SK-N-SH treated with all-trans-retinoic acid at 6 μM for 48 hours (cell line): ENCODE data around the gene TTC3.

Experiments
- ATAC-seq: fragments of 200-7000 bp; cut with Tn5 transposase; 3 replicates; pipeline ENCODE4 v1.9.1; 2020; ENCODE audit warnings: mild to moderate bottlenecking, moderate library complexity
- ARNTL ChIP-seq: fragments of 450-650 bp; formaldehyde crosslinking; IDR thresholded peaks from 2 replicates; pipeline ENCODE4 v1.5.0; 2020; ENCODE audit warnings: low read depth, mild to moderate bottlenecking, moderate library complexity, borderline replicate concordance
- BACH2 ChIP-seq: fragments of 250-450 bp; sonication (Bioruptor Pico); IDR thresholded peaks from 2 replicates; pipeline ENCODE4 v1.9.0; 2021; ENCODE audit warnings: mild to moderate bottlenecking, borderline replicate concordance
- CSDC2 ChIP-seq: fragments of 250-450 bp; sonication (Bioruptor Pico); IDR thresholded peaks from 2 replicates; pipeline ENCODE4 v1.5.0; 2020; ENCODE audit warnings: mild to moderate bottlenecking, moderate library complexity
- CSRNP3 ChIP-seq: fragments of 250-450 bp; sonication (Bioruptor Pico); IDR thresholded peaks from 2 replicates; pipeline ENCODE4 v1.5.1; 2021; ENCODE audit warnings: mild to moderate bottlenecking, moderate library complexity
- GLIS3 ChIP-seq: fragments of 250-450 bp; sonication (Bioruptor Pico); IDR thresholded peaks from 2 replicates; pipeline ENCODE4 v1.5.0; 2020; ENCODE audit warnings: mild to moderate bottlenecking, moderate library complexity
- ISL1 ChIP-seq: fragments of 250-450 bp; sonication (Bioruptor Pico); IDR thresholded peaks from 2 replicates; pipeline ENCODE4 v2.1.2; 2022; ENCODE audit warnings: mild to moderate bottlenecking, moderate library complexity
- OSR1 ChIP-seq: fragments of 250-450 bp; sonication (Bioruptor Pico); IDR thresholded peaks from 2 replicates; pipeline ENCODE4 v1.8.0; 2022; ENCODE audit warnings: moderate library complexity, mild to moderate bottlenecking, inconsistent platforms
- PPARA ChIP-seq: fragments of 250-450 bp; sonication (Bioruptor Pico); IDR thresholded peaks from 2 replicates; pipeline ENCODE4 v1.5.0; 2020; ENCODE audit warnings: mild to moderate bottlenecking, borderline replicate concordance
- RARB ChIP-seq: fragments of 250-450 bp; sonication (Bioruptor Pico); IDR thresholded peaks from 2 replicates; pipeline ENCODE4 v1.8.0; 2021; ENCODE audit warnings: mild to moderate bottlenecking, moderate library complexity
- SNAI2 ChIP-seq: fragments of 250-450 bp; sonication (Bioruptor Pico); IDR thresholded peaks from 2 replicates; pipeline ENCODE4 v1.5.0; 2020; ENCODE audit warnings: mild to moderate bottlenecking, moderate library complexity
- TCF4 ChIP-seq: fragments of 250-450 bp; sonication (Bioruptor Pico); IDR thresholded peaks from 2 replicates; pipeline ENCODE4 v1.8.0; 2021; ENCODE audit warnings: mild to moderate bottlenecking, moderate library complexity, borderline replicate concordance
- TOX ChIP-seq: fragments of 250-450 bp; sonication (Bioruptor Pico); IDR thresholded peaks from 2 replicates; pipeline ENCODE4 v1.8.0; 2021; ENCODE audit warnings: mild to moderate bottlenecking, moderate library complexity, borderline replicate concordance
- TSHZ2 ChIP-seq: fragments of 250-450 bp; sonication (Bioruptor Pico); IDR thresholded peaks from 2 replicates; pipeline ENCODE4 v1.5.0; 2020; ENCODE audit warnings: mild to moderate bottlenecking, moderate library complexity
- ZC3H10 ChIP-seq: fragments of 250-450 bp; sonication (Bioruptor Pico); IDR thresholded peaks from 2 replicates; pipeline ENCODE4 v1.5.1; 2021; ENCODE audit warnings: mild to moderate bottlenecking, moderate library complexity
- ZFP3 ChIP-seq: fragments of 250-450 bp; sonication (Bioruptor Pico); IDR thresholded peaks from 2 replicates; pipeline ENCODE4 v1.5.0; 2020; ENCODE audit warnings: mild to moderate bottlenecking, moderate library complexity
- ZFP30 ChIP-seq: fragments of 450-650 bp; formaldehyde crosslinking; IDR thresholded peaks from 2 replicates; pipeline ENCODE4 v1.5.0; 2022; ENCODE audit warnings: mild to moderate bottlenecking, moderate library complexity
- ZNF565 ChIP-seq: fragments of 450-650 bp; formaldehyde crosslinking; conservative IDR thresholded peaks from 2 replicates; pipeline ENCODE4 v1.5.0; 2020; ENCODE audit warnings: low read depth, mild to moderate bottlenecking, moderate library complexity
- ZNF70 ChIP-seq: fragments of 450-650 bp; formaldehyde crosslinking; IDR thresholded peaks from 2 replicates; pipeline ENCODE4 v1.5.0; 2020; ENCODE audit warnings: mild to moderate bottlenecking, moderate library complexity
- TF ChIP-seq, protein P1 (sequence below): fragments of 250-450 bp; sonication (Bioruptor Pico); IDR thresholded peaks from 2 replicates; pipeline ENCODE4 v1.8.0; 2021; ENCODE audit warnings: low read depth, mild to moderate bottlenecking, moderate library complexity, borderline replicate concordance
- TF ChIP-seq, protein P2 (sequence below): fragments of 250-450 bp; sonication (Bioruptor Pico); IDR thresholded peaks from 2 replicates; pipeline ENCODE4 v1.5.1; 2020; ENCODE audit warnings: low read depth, mild to moderate bottlenecking, moderate library complexity
- TF ChIP-seq, protein P3 (sequence below): fragments of 250-450 bp; sonication (Bioruptor Pico); IDR thresholded peaks from 2 replicates; pipeline ENCODE4 v1.8.0; 2020; ENCODE audit warnings: mild to moderate bottlenecking, moderate library complexity, borderline replicate concordance

Gene TTC3

DNA sequence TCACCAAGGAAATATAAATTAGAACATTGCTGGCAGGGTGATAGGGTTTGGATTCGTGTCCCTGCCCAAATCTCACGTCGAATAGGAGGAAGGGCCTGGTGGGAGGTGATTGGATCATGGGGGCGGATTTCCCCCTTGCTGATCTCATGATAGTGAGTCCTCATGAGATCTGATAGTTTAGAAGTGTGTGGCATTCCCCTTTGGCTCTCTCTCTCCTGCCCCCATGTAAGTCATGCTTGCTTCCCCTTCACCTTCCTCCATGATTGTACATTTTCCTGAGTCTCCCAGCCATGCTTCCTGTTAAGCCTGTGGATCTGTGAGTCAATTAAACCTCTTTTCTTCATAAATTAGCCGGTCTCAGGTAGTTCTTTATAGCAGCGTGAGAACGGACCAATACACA, 133.4 kb downstream of the TTC3 start:
- ATAC-seq = no peak
- TF ChIP-seq RARB = no peak

GRCh38 chr21:37207441-37208009, 134.5 kb downstream of the TTC3 start:
- ATAC-seq = peak; percentile 85
- TF ChIP-seq ISL1 (CRISPR knock-in tag) (no peak), RARB (no peak), TCF4 (CRISPR knock-in tag) (0 out of 2 replicates have a peak, but pooled peaks have one; percentile 20), ZNF70 (CRISPR knock-in tag) (no peak), CSDC2 (no peak), ARNTL (CRISPR knock-in tag) (no peak), PPARA (no peak), BACH2 (no peak)
- TF ChIP-seq, protein P1, sequence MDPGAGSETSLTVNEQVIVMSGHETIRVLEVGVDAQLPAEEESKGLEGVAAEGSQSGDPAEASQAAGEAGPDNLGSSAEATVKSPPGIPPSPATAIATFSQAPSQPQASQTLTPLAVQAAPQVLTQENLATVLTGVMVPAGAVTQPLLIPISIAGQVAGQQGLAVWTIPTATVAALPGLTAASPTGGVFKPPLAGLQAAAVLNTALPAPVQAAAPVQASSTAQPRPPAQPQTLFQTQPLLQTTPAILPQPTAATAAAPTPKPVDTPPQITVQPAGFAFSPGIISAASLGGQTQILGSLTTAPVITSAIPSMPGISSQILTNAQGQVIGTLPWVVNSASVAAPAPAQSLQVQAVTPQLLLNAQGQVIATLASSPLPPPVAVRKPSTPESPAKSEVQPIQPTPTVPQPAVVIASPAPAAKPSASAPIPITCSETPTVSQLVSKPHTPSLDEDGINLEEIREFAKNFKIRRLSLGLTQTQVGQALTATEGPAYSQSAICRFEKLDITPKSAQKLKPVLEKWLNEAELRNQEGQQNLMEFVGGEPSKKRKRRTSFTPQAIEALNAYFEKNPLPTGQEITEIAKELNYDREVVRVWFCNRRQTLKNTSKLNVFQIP (CRISPR knock-in tag) = no peak

DNA sequence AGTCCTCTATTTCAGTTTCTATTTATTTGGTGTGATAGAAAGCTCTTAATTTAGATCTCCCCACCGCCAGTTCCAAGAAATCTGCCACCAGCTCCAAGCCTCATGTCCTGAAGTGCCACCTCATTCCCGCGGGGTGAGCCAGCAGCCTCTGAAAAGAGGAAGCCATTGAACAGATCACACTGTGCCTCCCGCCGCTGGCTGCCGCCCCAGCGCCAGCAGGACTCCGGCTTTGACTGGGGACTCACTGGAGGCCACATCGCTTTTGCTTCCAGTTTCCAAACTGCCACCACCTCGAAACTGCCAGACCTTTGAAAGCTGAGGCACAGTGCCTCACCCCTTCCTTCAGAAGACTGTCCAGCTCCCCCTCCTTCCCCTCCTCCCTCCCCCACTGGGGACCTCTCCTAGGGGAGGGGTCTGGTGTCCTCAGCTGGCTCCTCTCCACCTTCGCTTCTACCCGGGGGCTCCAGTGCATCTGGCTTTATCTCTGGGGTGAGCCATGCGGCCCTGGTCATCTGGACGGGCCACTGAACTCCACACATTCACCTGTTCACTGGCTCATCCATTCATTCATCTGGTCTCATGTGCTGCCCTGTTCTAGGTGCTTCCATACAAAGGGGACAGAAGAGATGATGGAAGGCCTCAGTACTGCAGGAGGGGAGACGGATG, 135.1 kb downstream of the TTC3 start:
- no peak for TF ChIP-seq TSHZ2 (CRISPR knock-in tag)
- no peak for TF ChIP-seq RARB
- no peak for TF ChIP-seq PPARA
- TF ChIP-seq TOX (CRISPR knock-in tag) = no peak
- TF ChIP-seq GLIS3 (CRISPR knock-in tag) = no peak
- no peak for TF ChIP-seq BACH2
- TF ChIP-seq ZC3H10 (CRISPR knock-in tag) = no peak
- no peak for TF ChIP-seq ZFP30
- TF ChIP-seq ARNTL (CRISPR knock-in tag) = no peak
- no peak for TF ChIP-seq ZNF70 (CRISPR knock-in tag)
- TF ChIP-seq OSR1 = no peak
- TF ChIP-seq CSDC2 = no peak
- TF ChIP-seq SNAI2 (CRISPR knock-in tag) = no peak
- TF ChIP-seq, protein P2, sequence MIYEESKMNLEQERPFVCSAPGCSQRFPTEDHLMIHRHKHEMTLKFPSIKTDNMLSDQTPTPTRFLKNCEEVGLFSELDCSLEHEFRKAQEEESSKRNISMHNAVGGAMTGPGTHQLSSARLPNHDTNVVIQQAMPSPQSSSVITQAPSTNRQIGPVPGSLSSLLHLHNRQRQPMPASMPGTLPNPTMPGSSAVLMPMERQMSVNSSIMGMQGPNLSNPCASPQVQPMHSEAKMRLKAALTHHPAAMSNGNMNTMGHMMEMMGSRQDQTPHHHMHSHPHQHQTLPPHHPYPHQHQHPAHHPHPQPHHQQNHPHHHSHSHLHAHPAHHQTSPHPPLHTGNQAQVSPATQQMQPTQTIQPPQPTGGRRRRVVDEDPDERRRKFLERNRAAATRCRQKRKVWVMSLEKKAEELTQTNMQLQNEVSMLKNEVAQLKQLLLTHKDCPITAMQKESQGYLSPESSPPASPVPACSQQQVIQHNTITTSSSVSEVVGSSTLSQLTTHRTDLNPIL (CRISPR knock-in tag) = no peak
- TF ChIP-seq ZFP3 (CRISPR knock-in tag) = no peak
- TF ChIP-seq, protein P3, sequence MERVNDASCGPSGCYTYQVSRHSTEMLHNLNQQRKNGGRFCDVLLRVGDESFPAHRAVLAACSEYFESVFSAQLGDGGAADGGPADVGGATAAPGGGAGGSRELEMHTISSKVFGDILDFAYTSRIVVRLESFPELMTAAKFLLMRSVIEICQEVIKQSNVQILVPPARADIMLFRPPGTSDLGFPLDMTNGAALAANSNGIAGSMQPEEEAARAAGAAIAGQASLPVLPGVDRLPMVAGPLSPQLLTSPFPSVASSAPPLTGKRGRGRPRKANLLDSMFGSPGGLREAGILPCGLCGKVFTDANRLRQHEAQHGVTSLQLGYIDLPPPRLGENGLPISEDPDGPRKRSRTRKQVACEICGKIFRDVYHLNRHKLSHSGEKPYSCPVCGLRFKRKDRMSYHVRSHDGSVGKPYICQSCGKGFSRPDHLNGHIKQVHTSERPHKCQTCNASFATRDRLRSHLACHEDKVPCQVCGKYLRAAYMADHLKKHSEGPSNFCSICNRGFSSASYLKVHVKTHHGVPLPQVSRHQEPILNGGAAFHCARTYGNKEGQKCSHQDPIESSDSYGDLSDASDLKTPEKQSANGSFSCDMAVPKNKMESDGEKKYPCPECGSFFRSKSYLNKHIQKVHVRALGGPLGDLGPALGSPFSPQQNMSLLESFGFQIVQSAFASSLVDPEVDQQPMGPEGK (CRISPR knock-in tag) = no peak
- no peak for TF ChIP-seq ZNF565 (CRISPR knock-in tag)
- ATAC-seq = peak; percentile 42

DNA sequence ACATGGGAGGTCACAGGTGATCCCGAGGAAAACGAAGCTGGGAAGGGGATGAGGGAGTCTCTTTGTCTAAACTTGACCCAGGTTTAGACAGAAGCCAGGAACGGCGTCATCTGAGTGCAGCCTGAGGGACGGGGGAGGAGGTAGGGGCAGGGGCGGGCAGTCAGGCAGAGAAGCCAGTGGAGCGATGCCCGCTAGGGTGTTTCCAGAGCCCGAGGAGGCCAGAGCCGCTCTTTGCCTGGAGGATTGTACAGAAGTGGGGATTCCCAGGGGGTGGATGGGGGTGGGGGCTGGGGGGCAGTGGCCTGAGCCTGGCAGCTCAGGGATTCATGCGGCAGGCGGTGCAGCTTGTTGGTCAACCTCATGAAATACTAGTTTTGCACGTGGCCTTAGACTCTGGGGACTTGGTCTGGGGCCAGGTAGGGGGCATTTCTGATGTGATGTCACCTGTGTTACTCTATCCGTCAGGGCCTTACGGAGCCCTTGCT, 135.7 kb downstream of the TTC3 start:
- no peak for ATAC-seq
- TF ChIP-seq CSRNP3 (CRISPR knock-in tag) = no peak
- TF ChIP-seq, protein P1 (CRISPR knock-in tag) = no peak
- TF ChIP-seq ZC3H10 (CRISPR knock-in tag) = no peak
- TF ChIP-seq, protein P2 (CRISPR knock-in tag) = no peak
- TF ChIP-seq SNAI2 (CRISPR knock-in tag) = no peak
- TF ChIP-seq ZNF70 (CRISPR knock-in tag) = no peak
- no peak for TF ChIP-seq ZFP30
- TF ChIP-seq, protein P3 (CRISPR knock-in tag) = no peak
